HTR-8/SVneo (cell line): Measurements from ENCODE around the gene PTCD2.
"Not testable (repeated sequence)": the region's sequence is repeated elsewhere in the genome, so short reads cannot be mapped to it uniquely, and the experiment has no call there.

Source experiments
- DNase-seq: peaks from one replicate; pipeline ENCODE4 v3.0.0; 2011; ENCODE audit warnings: low spot score, mixed read lengths; ENCODE audit not compliant: insufficient read length
- FAIRE-seq: peaks from 2 replicates; lab custom pipeline; 2011; peaks lifted over from hg19 to GRCh38; lab: Jason Lieb, UNC

Gene PTCD2

DNA sequence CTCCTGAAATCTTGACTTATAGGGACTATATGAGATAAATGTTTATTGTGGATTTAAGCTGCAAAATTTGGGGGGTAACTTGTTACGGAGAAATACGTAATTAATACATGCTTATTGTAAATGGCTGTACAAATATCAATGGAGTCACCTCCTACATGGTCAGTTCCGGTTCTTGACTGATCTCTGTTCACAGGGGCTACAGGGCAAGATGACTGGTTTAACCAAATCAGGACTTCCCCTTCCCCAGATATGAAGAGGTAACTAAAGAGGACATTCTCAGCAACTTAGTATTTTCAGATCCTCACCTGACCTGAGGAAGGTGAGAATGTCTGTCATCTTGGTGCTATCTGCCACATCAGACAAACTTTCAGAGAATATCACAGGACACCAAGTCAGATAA is 54.7 kb downstream of the PTCD2 start:
- DNase-seq (no peak), FAIRE-seq (no peak)

DNA sequence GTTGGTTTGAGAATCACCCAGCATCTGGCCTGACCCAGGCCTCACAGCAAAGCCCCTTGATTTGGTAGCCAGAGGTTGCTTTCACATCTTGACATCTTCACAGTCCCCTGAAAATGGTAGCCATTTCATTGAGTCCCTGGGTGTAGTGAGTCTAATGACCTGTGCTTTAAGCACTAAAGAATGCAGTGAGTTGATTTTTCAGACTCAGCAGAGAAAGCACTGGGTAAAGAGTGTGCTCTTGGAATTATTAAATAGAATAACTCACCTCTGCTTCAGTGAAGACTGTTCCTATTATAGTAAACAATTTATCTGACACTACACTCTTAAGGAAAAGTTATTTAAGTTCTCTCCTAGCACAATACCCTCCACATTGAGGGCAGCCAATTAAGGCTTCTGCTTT is 56.2 kb downstream of the PTCD2 start:
- FAIRE-seq: no peak

DNA sequence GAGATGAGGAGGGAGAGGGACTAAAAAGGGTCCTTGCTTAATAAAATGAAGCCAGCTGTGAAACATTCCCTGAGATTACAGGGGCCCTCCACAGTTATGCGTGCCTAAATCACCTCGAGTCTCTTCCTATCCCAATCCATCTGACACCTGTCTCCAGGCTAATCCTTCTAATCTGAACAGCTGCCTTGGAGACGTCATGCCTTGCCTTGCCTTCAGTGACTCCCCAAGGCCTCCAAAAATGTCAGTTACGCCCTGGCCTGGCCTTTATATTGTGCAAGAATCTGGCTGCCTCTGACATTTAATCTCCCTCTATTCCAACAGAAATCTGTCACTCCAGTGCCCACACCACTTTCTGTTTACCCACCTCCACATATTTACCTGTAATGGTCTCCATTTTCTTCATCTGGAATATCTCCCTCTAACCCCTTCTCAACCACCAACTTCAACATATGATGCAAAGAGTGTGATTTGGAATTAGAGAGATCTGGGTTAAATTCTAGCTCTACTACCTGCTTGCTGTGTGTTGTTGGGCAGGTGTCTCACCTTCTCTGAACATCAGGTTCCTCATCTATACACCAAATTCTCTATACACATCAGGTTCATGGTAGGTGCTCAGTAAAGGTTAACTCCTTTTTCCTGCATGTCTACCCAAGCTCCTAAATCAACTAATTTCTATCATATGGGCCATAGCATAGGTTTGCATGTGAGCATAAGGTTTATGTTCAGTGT is 57.9 kb downstream of the PTCD2 start:
- DNase-seq (no peak), FAIRE-seq (no peak)

More for the DNA sequence above, 56.2 kb downstream of the PTCD2 start:
- no peak for DNase-seq

DNA sequence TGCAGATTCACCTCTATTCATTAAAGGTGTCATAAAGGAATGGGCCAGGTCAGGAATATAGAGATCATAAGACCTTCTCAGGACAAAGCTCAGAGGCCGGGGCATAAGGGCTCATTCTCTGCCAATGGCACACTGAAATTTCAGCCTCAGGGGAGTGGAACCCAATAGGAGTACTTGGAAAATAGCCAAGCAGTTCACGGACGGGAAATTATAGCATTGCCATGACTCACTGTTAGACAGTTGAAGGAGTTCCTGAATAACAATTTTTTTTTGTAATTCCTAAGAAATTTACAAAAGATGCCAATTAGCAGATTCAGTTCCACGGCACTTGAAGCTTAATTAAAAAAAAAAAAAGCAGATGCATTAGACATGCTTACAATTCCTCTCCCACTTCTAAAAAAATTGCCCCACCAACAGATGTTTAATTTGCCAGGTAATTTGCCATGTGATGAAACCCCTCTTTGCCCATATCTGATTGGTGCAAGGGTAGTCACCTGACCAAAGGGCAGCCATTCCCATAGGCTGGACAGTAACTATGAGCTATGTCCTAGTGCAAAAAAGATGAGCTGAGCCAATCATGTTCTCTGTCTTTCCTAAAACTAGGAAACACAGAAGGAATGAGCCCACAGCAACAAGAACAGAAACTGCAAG is 58.6 kb downstream of the PTCD2 start:
- DNase-seq (peak; percentile 72), FAIRE-seq (peak; percentile 44)

GRCh38 chr5:72379936-72380335 is 59.8 kb downstream of the PTCD2 start:
- DNase-seq (no peak), FAIRE-seq (peak; percentile 57)

- no peak for FAIRE-seq
- DNase-seq: no peak
Observed at GRCh38 chr5:72380492-72381274, 60.5 kb downstream of the PTCD2 start.

DNA sequence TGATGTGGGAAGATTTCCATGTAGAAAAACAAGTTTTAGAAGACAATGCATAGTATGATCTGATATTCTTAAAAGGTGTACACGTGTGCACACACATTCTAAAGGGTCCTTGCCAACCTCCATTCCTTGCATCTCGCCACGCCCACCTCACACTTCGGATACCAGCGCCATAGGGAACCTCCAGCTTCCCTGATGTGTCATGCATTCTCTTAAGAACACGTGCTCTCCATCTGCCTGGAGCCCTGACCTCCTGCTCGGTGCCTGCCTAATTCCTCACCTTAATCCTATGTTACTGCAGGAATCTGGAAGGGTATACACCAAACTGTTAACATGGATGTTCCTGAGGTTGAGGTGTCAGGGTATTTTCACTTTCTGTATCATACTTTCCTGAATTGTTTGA is 63.1 kb downstream of the PTCD2 start:
- DNase-seq (no peak), FAIRE-seq (peak; percentile 79)

DNA sequence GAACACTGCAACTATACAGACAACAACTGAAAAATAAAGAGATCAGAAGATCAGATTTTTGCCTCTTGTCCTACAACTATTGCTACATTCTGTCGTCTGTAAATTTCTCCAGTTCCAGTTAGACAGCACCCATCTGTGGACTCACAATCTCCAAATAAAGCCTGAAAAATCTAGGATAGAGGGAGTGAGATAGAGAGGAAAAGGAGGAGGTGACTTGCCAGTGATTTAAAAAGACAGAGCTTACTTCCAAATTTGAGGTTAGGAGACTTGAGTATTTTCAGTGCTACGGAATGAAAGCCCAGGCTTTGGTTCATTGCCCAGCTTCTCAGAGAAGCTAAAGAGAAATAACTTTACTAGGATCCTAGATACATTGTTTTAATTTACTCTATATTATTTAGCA is 63.6 kb downstream of the PTCD2 start:
- DNase-seq: no peak
- FAIRE-seq: no peak

- FAIRE-seq (no peak), DNase-seq (no peak)
Observed at GRCh38 chr5:72386639-72387038, 66.5 kb downstream of the PTCD2 start.

GRCh38 chr5:72387985-72388384 is 67.8 kb downstream of the PTCD2 start:
- peak; percentile 80 for DNase-seq
- no peak for FAIRE-seq

DNA sequence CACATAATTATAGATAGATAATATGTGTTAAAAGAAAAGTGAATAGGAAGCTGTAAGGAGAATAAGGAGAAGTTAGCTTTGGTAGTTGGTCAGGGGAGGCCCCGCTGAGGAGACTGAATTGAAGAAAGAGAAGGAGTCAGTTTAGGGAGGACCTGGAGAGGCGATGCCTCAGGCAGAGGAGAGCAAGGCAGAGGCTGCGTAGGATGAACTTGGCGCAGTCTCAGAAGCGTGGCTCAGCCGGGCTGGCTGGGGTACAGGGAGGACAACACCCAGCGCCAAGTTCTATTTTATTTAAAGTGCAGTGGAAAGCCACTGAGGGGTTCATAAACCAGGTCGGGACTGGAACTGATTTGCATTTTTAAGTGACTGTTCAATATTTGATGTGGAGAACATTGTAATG is 68.5 kb downstream of the PTCD2 start:
- FAIRE-seq: no peak

GRCh38 chr5:72390836-72391235 is 70.7 kb downstream of the PTCD2 start:
- no peak for FAIRE-seq
- no peak for DNase-seq

More for the DNA sequence above, 68.5 kb downstream of the PTCD2 start:
- DNase-seq: no peak

DNA sequence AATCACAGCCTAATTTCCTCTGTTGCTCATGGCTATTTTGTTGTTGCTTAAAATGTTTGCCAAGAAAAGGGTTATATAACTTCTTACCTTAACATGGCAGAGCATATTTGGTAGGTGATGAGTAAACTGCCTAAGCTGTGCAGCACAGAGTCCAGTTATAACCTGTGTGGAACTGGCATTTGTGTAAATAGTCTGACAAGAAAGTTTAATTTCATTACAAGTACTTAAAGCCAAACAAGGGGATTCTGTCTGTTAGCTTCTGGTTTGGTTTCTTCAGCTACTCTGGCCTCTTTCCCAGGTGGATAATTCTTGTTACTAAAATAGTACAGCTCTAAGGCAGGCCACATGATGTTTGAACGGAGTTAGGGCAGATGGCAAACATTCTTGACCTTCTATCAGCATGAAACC is 72.2 kb downstream of the PTCD2 start:
- DNase-seq: no peak

GRCh38 chr5:72393052-72393451 is 72.9 kb downstream of the PTCD2 start:
- FAIRE-seq: no peak

More for the DNA sequence above, 72.2 kb downstream of the PTCD2 start:
- no peak for FAIRE-seq

DNA sequence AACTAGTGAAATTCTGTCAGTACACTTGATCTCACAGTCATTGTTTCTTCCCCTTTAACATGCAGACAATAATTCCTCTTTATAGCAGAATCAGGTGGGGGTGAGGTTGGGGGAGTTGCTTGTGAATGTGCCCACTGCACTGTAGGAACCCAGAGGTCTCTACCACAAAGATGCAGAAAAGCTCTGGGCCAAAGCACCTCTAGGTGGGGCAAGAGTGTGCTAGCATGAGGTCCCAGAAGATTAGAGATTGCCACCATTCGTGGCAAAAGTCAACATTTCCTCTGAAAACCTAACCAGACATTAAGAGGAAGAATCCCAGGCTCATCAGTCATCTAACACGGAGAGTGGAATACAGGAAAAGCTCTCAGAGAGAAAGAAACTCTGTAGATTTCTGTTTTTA is 74.5 kb downstream of the PTCD2 start:
- no peak for FAIRE-seq
- no peak for DNase-seq

More at GRCh38 chr5:72393052-72393451, 72.9 kb downstream of the PTCD2 start:
- no peak for DNase-seq

GRCh38 chr5:72397836-72398235 is 77.7 kb downstream of the PTCD2 start:
- FAIRE-seq (no peak), DNase-seq (no peak)

GRCh38 chr5:72400950-72401349 is 80.8 kb downstream of the PTCD2 start:
- FAIRE-seq (no peak), DNase-seq (no peak)

DNA sequence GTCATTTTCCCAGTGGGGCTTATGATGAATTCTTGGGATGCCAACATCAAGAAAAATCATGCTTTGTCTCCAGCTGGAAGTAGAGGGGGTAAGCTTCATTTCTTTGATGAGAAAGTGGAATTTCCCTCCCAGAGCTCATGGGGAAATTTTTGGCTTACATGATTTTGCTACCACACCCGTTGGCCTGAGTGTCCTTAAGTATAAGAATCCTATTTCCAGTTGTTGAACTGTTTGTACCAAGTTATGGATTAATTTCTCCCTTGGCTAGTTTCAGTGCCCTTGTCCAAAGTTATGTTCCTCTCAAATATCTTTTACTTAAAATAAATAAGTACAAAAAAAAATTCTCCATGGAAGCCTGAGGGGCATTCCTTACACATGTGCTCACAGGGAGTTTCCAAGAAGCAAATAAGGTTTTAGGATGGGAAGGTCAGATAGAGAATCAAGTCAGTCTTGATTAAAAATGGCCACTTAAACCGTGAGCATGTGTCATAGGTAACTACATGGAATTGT is 82.3 kb downstream of the PTCD2 start:
- DNase-seq (no peak), FAIRE-seq (no peak)

DNA sequence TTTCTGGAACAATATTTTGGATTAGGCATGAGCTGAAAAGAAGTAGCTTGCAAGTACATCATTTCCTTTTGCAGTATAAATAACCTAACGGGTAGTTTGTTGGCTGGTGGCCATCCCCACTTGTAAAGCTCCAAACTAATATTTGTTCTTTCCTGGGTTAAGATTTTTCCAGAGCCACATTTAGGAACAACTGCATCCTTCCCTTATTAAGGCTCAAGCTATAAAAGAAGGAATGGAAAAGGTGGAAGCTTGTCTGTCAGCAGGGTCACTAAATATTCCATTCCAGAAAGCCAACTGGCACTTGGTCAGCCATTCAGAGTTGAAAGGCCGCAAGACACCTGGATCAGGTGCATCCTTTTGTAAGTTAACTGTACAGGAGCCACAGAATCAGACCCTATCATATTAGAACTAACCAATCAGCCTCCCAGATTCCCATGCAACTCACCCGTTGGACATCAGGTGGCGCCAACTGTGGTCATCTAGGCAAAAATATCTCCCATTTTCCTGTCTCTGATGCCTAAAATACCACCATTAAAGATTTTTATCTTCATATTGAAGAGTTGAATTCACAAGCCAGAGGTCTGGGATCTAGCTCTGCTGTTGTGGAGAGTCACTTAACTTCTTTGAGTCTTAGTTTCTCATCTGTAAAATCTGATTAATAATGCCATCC is 82.9 kb downstream of the PTCD2 start:
- DNase-seq: no peak
- no peak for FAIRE-seq

- FAIRE-seq: peak; percentile 26
- DNase-seq: not testable (repeated sequence)
Observed at GRCh38 chr5:72404771-72405170, 84.6 kb downstream of the PTCD2 start.
